Endothelial cell of umbilical vein (primary cell): ENCODE measurements around the gene MICALL2. TPM values are rescaled to one million over a fixed set of nuclear protein-coding genes. Genes with fewer than 3 reads are reported as not detected.

Source experiments
- BruUV-seq: library from RNA; stranded (reverse); fragments of 400-500 nt; replicated peaks from 2 replicates; lab custom pipeline; 2021; lab: Mats Ljungman, UMichigan
- CTCF ChIA-PET: fragments of 300-600, 350-600 bp; sonication (Branson Sonifier 250); formaldehyde crosslinking; loops from one replicate; lab custom pipeline; 2021; ENCODE audit warnings: antibody characterized with exemption, inconsistent platforms; lab: Charles Lee
- POLR2A ChIA-PET: fragments of 300-600, 350-600 bp; sonication (Branson Sonifier 250); formaldehyde crosslinking; loops from one replicate; lab custom pipeline; 2021; ENCODE audit warnings: antibody characterized with exemption, inconsistent platforms; lab: Charles Lee
- DNase-seq: peaks from one replicate; pipeline ENCODE4 v3.0.0-alpha.2; 2011; ENCODE audit warnings: low read depth, low spot score
- FAIRE-seq: peaks from 2 replicates; lab custom pipeline; 2011; peaks lifted over from hg19 to GRCh38; lab: Jason Lieb, UNC
- H2AFZ ChIP-seq: 2 replicates; pipeline ENCODE4 v1.6.0; 2012; ENCODE audit warnings: low read depth, low read length, control low read depth, inconsistent platforms
- H3K27ac ChIP-seq: 2 replicates; pipeline ENCODE4 v1.5.1; 2011; ENCODE audit warnings: low read depth, mild to moderate bottlenecking, control low read depth, low read length, moderate library complexity; ENCODE audit not compliant: insufficient read depth
- H3K27me3 ChIP-seq, 2 experiments: 2 replicates each; pipeline versions ENCODE4 v1.6.0 to v1.6.1; 2011; ENCODE audit warnings: low read length in 2 of 2, mixed read lengths in 1 of 2; ENCODE audit not compliant: control insufficient read depth in 2 of 2, insufficient read depth in 2 of 2
- H3K36me3 ChIP-seq, 2 experiments: 2 replicates in 1 of 2; 3 replicates in 1 of 2; pipeline ENCODE4 v1.5.1; 2011; ENCODE audit warnings: low read length in 2 of 2, mild to moderate bottlenecking in 1 of 2, moderate library complexity in 1 of 2; ENCODE audit not compliant: control insufficient read depth in 2 of 2, insufficient read depth in 2 of 2; ENCODE audit errors: extremely low read depth in 1 of 2
- H3K4me1 ChIP-seq: 3 replicates; pipeline ENCODE4 v1.5.1; 2011; ENCODE audit warnings: mild to moderate bottlenecking, low read length; ENCODE audit not compliant: control insufficient read depth, insufficient read depth; ENCODE audit errors: extremely low read depth
- H3K4me2 ChIP-seq: 2 replicates; pipeline ENCODE4 v1.6.1; 2011; ENCODE audit warnings: low read length, control low read depth, mixed read lengths; ENCODE audit not compliant: insufficient read depth
- H3K4me3 ChIP-seq, 3 experiments: fragments of 200-600 bp in 1 of 3; sonication (generic), shearing (Covaris generic) in 1 of 3; replicated peaks in 1 of 3; 2 replicates each; pipeline ENCODE4 v1.5.1; 2011 to 2016; ENCODE audit warnings: control low read depth in 3 of 3, low read length in 3 of 3, mild to moderate bottlenecking in 2 of 3, inconsistent platforms in 1 of 3, low read depth in 1 of 3, moderate library complexity in 1 of 3; ENCODE audit not compliant: insufficient read depth in 1 of 3
- H3K79me2 ChIP-seq: 2 replicates; pipeline ENCODE4 v1.6.0; 2012; ENCODE audit warnings: low read length, inconsistent platforms; ENCODE audit not compliant: control insufficient read depth, insufficient read depth
- H3K9ac ChIP-seq: replicated peaks from 2 replicates; pipeline ENCODE3; 2011; ENCODE audit warnings: low read length, control low read depth; ENCODE audit not compliant: insufficient read depth; ENCODE audit errors: extremely low read depth
- H3K9me1 ChIP-seq: replicated peaks from 3 replicates; pipeline ENCODE4 v1.6.0; 2011; ENCODE audit warnings: mild to moderate bottlenecking, low read length; ENCODE audit not compliant: control insufficient read depth, insufficient read depth; ENCODE audit errors: extremely low read depth
- H3K9me3 ChIP-seq: replicated peaks from 2 replicates; pipeline ENCODE4 v1.5.1; 2012; ENCODE audit warnings: low read length, inconsistent platforms; ENCODE audit not compliant: control insufficient read depth, insufficient read depth
- H4K20me1 ChIP-seq: replicated peaks from 2 replicates; pipeline ENCODE3; 2011; ENCODE audit warnings: mild to moderate bottlenecking, low read length; ENCODE audit not compliant: control insufficient read depth, insufficient read depth; ENCODE audit errors: extremely low read depth
- CTCF ChIP-seq, 2 donors: IDR thresholded peaks; 1 replicate in 1 of 2; 2 replicates in 1 of 2; pipeline ENCODE4 v1.5.1; 2011; ENCODE audit warnings: low read length in 2 of 2, mild to moderate bottlenecking in 2 of 2, moderate library complexity in 2 of 2, control low read depth in 1 of 2, inconsistent platforms in 1 of 2, low read depth in 1 of 2; ENCODE audit not compliant: insufficient read depth in 1 of 2; ENCODE audit errors: extremely low read depth in 1 of 2
- EZH2 ChIP-seq: IDR thresholded peaks from 2 replicates; pipeline ENCODE4 v1.6.1; 2012; ENCODE audit warnings: borderline replicate concordance, low read depth, mild to moderate bottlenecking, moderate library complexity, low read length, inconsistent platforms; ENCODE audit not compliant: severe bottlenecking
- FOS ChIP-seq: IDR thresholded peaks from 2 replicates; pipeline ENCODE4 v1.6.1; 2011; ENCODE audit warnings: mild to moderate bottlenecking, low read length, moderate library complexity, borderline replicate concordance; ENCODE audit not compliant: insufficient read depth
- GATA2 ChIP-seq: IDR thresholded peaks from 2 replicates; pipeline ENCODE4 v1.7.0; 2011; ENCODE audit warnings: low read depth, mild to moderate bottlenecking, moderate library complexity, mixed read lengths, low read length; ENCODE audit not compliant: insufficient read length, insufficient read depth
- JUN ChIP-seq: IDR thresholded peaks from 2 replicates; pipeline ENCODE4 v1.6.1; 2011; ENCODE audit warnings: borderline replicate concordance, low read depth; ENCODE audit not compliant: insufficient read length, insufficient read depth
- MYC ChIP-seq: IDR thresholded peaks from one replicate; pipeline ENCODE4 v1.6.1; 2011; ENCODE audit warnings: mild to moderate bottlenecking, low read depth, low read length
- POLR2A ChIP-seq: IDR thresholded peaks from 2 replicates; pipeline ENCODE4 v1.6.1; 2012; ENCODE audit warnings: low read depth, mild to moderate bottlenecking, control low read depth, low read length
- POLR2AphosphoS5 ChIP-seq: IDR thresholded peaks from 2 replicates; pipeline ENCODE4 v1.6.1; 2012; ENCODE audit warnings: low read depth, mild to moderate bottlenecking, control low read depth, low read length, moderate library complexity; ENCODE audit not compliant: insufficient read depth
- dilution Hi-C: fragments of 300-500 bp; cut with MboI; formaldehyde crosslinking; loops from one replicate; pipeline ENCODE4 v1.15.0; 2019; ENCODE audit warnings: low sequenced_read_pairs; ENCODE audit not compliant: extremely low pct_ligation_motif_present
- intact Hi-C: fragments of 100-400 bp; cut with micrococcal nuclease; formaldehyde crosslinking; loops from one replicate; pipeline ENCODE4 v1.10.0; 2022
- polyA plus RNA-seq, 4 experiments: library from polyadenylated mRNA; depleted of rRNA in 3 of 4; stranded (reverse) in 3 of 4; unstranded in 1 of 4; fragments of >200 nt; gene quantifications; 2 replicates each; pipeline versions ENCODE4 v1.2.1 to v1.2.3, GENCODE V29; 2011 to 2012; ENCODE audit warnings: missing spikeins in 1 of 4
- total RNA-seq: library from RNA; stranded (reverse); gene quantifications from 2 replicates; pipeline ENCODE4 v1.2.3, GENCODE V29; 2021
- TF ChIP-seq, protein P1 (sequence below): IDR thresholded peaks from 2 replicates; pipeline ENCODE4 v1.6.1; 2011; ENCODE audit not compliant: insufficient read depth, insufficient read length

MICALL2 gene
- total and polyA plus RNA-seq, 2 donors (not counting 3 experiments of a cell fraction or from before 2014, with no cell fraction given): 29.8 to 46.3 TPM

- BruUV-seq: no TSS peak
- Histone ChIP-seq H3K9ac (no peak overlapping the region), H3K79me2 (no peaks in the 10 kb centered on the region), H3K4me2 (no peak overlapping the region), H3K9me1 (no peaks in the 10 kb centered on the region), H3K36me3 (peaks cover 0 to 1% of the 10 kb centered on the region in 2 experiments), H3K4me1 (no peaks in the 10 kb centered on the region), H2AFZ (no peak overlapping the region), H3K4me3 (no peak overlapping the region), H3K27me3 (no peaks in the 10 kb centered on the region), H4K20me1 (no peaks in the 10 kb centered on the region), H3K27ac (no peak overlapping the region), H3K9me3 (no peaks in the 10 kb centered on the region)
- no peak for DNase-seq
- ChIA-PET CTCF (no interaction called here), POLR2A (no interaction called here)
- no peak for TF ChIP-seq MYC
- TF ChIP-seq POLR2AphosphoS5: no peak
- TF ChIP-seq, protein P1, sequence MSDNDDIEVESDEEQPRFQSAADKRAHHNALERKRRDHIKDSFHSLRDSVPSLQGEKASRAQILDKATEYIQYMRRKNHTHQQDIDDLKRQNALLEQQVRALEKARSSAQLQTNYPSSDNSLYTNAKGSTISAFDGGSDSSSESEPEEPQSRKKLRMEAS: no peak
- no peak for TF ChIP-seq FOS
- TF ChIP-seq CTCF (IDR thresholded peaks at IDR 0.05; ENCODE audit: extremely low read depth in 1 of 2, insufficient read depth in 1 of 2, low read depth in 1 of 2, low read length in 2 of 2): no peak
- no peak for TF ChIP-seq JUN
- TF ChIP-seq POLR2A: no peak
- no peak for TF ChIP-seq GATA2
- TF ChIP-seq EZH2: no peak
- FAIRE-seq: no peak
- dilution Hi-C loops (no loop called here), intact Hi-C loops (no loop called here)
These were observed 13.9 kb downstream of the MICALL2 start for GRCh38 chr7:1445341-1445740.
